Measurements from ENCODE around the gene TTLL1.
"Not testable (repeated sequence)": the region's sequence is repeated elsewhere in the genome, so short reads cannot be mapped to it uniquely, and the experiment has no call there.

TTLL1 gene

GRCh38 chr22:43109921-43110443 lies 20.8 kb upstream of the TTLL1 start:
- no peak for DNase-seq

GRCh38 chr22:43109511-43109910 lies 20.3 kb upstream of the TTLL1 start:
- no peak for DNase-seq

- DNase-seq: no peak
Observed at GRCh38 chr22:43106302-43106701, 17.1 kb upstream of the TTLL1 start.

- DNase-seq: not testable (repeated sequence)
Observed at GRCh38 chr22:43104950-43105349, 15.8 kb upstream of the TTLL1 start.

DNA sequence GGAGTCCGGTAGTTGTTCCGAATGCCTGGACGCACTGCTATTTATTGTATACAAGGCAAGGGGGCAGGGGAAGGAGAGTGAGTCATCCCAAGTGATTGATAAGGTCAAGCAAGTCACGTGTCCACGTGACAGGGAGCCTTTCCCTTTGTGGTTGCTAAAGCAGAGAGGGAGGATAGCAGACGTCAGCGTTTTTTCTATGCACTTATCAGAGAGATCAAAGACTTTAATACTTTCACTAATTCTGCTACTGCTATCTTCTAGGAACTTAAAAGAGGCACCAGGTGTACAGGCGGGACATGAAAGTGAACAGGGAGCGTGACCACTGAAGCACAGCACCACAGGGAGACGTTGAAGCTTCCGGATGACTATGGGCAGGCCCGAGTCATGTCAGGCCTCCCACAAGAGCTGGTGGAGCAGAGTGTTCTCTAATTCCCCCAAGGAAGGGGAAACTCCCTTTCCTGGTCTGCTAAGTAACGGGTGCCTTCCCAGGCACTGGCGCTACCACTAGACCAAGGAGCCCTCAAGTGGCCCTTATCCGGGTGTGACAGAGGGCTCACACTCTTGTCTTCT lies 14.9 kb upstream of the TTLL1 start:
- DNase-seq: not testable (repeated sequence)

DNA sequence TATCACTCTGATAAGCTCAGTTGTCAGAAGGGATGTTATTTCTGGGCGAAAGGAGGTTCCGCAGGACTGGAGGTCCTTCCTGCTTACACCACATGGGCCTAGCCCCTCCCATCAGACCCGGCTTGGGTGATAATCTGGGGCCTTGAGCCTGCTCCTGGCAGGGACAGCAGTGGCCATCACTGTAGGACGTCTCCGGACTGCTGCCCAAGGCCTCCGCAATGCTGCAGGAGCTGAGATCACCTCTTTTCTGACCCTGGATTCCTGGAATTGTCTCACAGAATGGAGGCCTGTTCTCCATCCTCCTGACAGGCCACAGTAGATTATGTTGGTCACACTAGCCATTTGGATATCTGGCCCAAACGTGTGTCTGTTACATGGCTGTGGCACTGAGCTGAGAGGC lies 12.1 kb upstream of the TTLL1 start:
- no peak for DNase-seq

GRCh38 chr22:43100225-43100624 lies 11.0 kb upstream of the TTLL1 start:
- no peak for DNase-seq

GRCh38 chr22:43099095-43099494 lies 9.9 kb upstream of the TTLL1 start:
- DNase-seq: no peak

GRCh38 chr22:43098356-43098755 lies 9.2 kb upstream of the TTLL1 start:
- no peak for DNase-seq

DNA sequence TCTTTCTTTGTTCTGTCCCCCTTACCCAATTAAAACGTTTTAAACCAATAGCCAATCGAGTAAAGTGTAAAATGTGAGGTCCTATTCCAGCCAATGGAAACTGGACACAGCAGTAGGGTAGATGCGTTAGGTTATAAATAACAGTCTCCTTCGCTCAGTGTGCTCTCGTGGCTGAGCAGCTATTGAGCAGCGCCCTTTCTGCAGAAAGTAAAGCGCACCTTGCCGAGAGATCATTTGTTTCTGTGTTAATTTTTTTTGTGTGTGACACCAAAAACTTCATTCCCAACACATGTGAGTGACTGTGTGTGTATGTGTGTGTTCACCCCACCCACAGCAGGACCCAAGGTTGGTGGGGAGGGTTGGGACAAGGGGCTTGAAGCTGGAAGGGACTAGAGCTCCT lies 7.2 kb upstream of the TTLL1 start:
- DNase-seq: no peak

DNA sequence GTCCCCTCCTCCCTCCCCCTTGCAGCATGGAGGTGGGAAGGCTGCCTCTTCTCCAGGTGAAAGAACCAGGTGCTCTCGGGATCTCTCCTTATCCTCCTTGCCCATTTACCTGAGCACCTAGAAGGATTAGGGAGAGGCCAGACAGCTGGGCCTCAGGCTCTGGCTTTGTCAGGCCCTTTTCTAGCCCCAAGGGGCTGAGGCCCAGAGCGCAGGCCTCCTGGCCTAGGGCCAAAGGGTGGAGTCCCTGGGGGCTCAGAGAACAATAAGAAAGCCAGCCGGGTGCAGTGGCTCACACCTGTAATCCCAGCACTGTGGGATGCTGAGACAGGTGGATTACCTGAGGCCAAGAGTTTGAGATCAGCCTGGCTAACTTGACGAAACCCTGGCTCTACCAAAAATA lies 5.4 kb upstream of the TTLL1 start:
- DNase-seq: no peak

GRCh38 chr22:43094085-43094484 lies 4.9 kb upstream of the TTLL1 start:
- no peak for DNase-seq

DNA sequence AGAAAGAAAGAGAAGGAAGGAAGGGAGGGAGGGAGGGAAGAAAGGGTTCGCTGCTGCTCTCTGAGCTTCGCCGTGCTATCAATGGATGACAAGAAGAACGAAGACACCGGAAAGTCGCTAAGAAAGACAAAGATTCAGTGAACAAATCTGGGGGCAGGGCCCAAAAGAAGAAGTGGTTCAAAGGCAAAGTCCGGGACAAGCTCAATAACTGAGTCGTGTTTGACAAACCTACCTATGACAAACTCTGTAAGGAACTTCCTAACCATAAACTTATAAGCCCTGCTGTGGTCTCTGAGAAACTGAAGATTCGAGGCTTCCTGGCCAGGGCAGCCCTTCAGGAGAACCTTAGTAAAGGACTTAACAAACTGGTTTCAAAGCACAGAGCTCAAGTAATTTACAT lies 2.9 kb upstream of the TTLL1 start:
- no peak for DNase-seq

DNA sequence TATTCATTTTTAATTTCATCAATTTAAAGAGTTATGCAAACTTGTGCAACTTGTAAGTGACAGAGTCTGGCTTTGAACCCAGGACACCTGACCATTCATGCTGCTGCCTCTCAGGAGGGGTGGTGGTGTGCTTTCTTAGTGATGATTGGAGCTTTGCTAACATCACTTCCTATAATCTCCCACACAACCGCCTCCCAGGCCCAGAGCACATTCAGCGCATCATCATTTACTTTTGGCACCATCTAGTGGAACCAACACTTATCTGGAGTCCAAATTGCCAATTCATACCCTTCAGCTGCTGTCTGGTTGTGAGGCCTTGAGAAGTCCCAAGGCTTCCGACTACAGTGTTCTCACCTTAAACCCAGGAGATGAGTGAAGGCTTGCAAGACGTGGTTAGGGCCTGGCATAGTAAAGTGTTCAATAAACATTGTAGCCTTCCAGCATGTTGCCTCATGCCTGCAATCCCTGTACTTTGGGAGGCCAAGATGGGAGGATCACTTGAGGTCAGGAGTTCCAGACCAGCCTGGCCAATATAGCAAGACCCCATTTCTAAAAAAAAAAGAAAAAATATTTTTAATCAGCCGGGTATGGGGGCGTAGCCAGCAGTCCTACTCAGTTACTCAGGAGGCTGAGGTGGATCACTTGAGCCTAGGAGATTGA lies 1.1 kb upstream of the TTLL1 start:
- peak; percentile 37 for DNase-seq

GRCh38 chr22:43088627-43088983 lies 586 bp downstream of the TTLL1 start:
- peak; percentile 22 for DNase-seq

DNA sequence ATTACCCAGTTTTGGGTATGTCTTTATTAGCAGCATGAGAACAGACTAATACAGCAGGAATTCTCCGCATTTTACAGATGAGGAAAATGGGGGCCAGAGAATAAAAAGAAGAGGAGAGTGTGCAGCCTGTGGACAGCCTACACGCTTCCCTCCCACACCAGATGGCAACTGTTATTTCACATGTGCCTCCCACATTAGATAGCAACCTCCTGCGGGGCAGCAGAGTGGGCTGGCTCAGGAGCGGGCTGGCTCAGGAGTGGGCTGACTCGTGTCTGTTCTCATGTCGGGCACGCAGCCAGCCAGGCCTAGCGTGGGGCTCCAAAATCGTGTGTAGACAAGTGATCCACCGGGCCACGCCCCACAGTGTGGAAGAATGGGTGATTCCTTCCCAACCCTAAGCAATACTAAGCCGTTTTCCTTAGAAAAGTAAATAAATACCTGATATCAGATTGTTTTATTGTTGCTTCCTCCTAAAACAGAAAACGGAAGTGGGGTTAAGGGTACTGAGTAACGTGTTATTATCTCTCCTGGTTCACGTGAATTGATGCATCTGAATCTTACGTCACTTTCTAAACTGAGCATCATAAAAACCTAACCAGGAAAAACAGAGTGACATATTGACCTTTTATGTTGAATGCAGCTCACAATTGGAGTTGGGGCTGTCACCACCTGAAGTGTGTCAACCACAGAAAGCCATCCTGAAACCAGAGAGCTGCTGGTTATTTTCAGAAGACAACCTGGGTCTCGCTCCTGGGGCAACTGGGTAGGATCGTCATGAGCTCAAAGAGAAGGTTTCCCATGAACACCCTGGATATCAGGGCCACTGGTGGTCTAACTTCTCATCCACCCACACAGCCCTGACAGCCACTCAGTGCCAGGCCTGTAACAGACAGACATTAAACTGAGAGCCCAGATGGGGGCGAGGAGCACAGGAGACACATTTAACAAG lies 3.3 kb downstream of the TTLL1 start:
- no peak for DNase-seq

GRCh38 chr22:43081968-43082367 lies 7.2 kb downstream of the TTLL1 start:
- DNase-seq: no peak

DNA sequence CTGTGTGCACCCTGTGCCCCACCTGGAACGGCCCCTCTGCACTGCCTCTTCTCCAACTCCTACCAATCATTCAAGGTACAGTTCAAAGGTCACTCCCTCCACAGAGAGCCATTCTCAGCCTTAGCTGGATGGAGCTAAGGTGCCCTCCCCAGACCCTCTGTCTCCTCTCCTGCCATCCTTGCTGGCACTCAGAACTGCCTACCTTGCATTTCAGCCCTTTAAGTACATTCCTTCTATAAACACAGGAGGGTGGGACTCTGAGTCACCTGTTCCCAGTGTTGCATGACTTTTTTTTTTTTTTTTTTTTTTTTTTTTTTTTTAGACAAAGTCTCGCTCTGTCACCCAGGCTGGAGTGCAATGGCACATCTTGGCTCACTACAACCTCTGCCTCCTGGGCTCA lies 8.6 kb downstream of the TTLL1 start:
- no peak for DNase-seq

DNA sequence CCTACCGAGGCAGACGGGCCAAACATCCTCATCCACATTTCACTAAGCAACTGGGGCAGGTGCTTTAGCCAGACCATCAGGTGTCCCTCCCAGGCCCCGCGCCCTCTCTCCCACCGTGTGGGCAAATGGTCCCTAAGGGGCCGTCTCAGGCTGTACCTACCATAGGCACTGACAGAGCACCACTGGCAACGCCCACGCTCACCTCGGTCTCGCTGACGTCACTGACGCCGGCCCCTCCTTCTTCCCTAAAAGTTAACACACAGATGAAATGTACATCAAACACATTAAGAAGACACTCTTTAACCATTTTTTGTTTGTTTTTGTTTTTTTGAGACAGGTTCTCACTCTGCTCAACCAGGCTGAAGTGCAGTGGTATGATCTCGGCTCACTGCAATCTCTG lies 9.4 kb downstream of the TTLL1 start:
- no peak for DNase-seq

DNA sequence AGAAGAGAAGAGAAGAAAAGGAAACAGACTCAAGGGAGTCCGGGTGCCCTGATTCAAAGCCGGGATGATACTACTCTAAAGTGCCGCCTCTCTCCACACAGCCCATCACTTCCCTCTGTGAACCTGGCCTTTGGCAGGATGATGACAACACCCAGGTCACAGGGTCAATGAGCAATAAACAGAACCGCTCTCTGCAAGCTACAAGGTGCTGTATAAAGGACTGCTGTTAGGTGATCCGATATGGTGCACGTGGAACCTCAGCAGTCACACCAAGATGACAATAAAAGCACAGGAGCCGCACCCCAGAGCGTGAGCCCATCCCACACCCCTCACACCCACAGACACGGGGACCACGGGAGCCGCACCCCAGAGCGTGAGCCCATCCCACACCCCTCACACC lies 10.7 kb downstream of the TTLL1 start:
- DNase-seq: no peak

GRCh38 chr22:43077121-43077877 lies 11.9 kb downstream of the TTLL1 start:
- DNase-seq: no peak

GRCh38 chr22:43066844-43067385 lies 22.3 kb downstream of the TTLL1 start:
- no peak for DNase-seq

DNA sequence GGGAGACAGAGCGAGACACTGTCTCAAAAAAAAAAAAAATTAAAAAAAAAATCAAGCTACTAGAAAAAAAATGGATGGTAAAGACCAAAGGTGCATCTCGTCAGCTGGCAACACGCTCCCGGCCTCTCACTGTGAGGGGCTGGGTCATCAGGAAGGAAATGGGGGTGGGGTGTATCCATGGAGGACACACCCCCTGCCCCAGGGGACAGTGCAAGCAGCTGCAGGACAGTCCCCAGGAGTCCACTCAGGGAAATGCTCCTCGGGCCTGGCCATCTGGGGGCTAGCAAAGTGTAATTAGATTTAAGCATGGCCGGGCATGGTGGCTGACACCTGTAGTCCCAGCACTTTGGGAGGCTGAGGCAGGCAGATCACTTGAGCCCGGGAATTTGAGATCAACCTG lies 23.1 kb downstream of the TTLL1 start:
- DNase-seq: no peak

Measured in NCI-H526 treated with DMSO at 0.1 percent for 48 hours (cell line).